ENCODE measurements around the gene TEAD1. TPM values are rescaled to one million over a fixed set of nuclear protein-coding genes. Genes with fewer than 3 reads are reported as not detected.

TEAD1 gene
- total RNA-seq, 1 donor from 2014 or later = 88.1 TPM

DNA sequence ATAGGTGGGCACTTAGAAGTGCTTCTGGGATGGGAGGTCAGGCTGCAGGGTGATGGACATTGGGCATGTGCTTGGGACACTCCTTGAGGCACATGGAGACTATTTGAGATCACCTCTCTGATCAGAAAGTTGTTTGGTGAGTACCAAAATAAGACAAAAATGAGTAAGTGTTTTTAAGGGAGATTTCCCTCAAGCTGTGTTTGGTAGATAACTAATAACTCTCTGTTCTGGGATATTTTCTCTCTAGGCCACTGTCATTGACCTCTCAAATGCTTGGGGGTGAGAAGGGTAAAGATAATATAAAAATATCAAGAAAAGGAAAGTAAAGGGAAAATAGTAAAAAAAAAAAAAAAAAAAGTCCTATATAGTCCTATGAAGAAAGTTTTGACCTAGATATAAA, 117.8 kb downstream of the TEAD1 start:
- Histone ChIP-seq H3K27me3 (ENCODE audit: control insufficient read depth, insufficient read depth, low read length) (no peaks in the 10 kb centered on the region), H3K36me3 (ENCODE audit: control insufficient read depth, insufficient read depth, low read length) (no peaks in the 10 kb centered on the region), H3K4me3 (ENCODE audit: low read depth, low read length) (no peak overlapping the region)
- TF ChIP-seq, protein P1, sequence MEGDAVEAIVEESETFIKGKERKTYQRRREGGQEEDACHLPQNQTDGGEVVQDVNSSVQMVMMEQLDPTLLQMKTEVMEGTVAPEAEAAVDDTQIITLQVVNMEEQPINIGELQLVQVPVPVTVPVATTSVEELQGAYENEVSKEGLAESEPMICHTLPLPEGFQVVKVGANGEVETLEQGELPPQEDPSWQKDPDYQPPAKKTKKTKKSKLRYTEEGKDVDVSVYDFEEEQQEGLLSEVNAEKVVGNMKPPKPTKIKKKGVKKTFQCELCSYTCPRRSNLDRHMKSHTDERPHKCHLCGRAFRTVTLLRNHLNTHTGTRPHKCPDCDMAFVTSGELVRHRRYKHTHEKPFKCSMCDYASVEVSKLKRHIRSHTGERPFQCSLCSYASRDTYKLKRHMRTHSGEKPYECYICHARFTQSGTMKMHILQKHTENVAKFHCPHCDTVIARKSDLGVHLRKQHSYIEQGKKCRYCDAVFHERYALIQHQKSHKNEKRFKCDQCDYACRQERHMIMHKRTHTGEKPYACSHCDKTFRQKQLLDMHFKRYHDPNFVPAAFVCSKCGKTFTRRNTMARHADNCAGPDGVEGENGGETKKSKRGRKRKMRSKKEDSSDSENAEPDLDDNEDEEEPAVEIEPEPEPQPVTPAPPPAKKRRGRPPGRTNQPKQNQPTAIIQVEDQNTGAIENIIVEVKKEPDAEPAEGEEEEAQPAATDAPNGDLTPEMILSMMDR (IDR thresholded peaks at IDR 0.05; ENCODE audit: insufficient read depth, low read length, poor library complexity, severe bottlenecking) = no peak
- DNase-seq (ENCODE audit: low read depth) = no peak

DNA sequence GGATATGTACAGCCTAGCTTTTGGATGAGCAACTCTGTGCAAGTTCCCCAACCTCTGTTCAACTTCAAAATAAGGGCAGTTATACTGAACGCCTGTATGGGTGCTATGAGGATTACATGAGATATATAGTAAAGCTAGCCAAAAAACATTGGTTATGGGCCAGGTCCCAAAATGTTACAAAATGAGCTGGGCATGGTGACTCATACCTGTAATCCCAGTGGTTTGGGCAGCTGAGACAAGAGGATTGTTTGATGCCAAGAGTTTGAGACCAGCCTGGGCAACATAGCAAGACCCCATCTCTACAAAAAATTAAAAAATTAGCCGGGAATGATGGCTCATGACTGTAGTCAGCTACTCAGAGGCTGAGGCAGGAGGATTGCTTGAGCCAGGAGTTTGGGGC, 118.4 kb downstream of the TEAD1 start:
- DNase-seq (ENCODE audit: low read depth) = no peak
- TF ChIP-seq, protein P1 (IDR thresholded peaks at IDR 0.05; ENCODE audit: insufficient read depth, low read length, poor library complexity, severe bottlenecking) = no peak
- Histone ChIP-seq H3K36me3 (ENCODE audit: control insufficient read depth, insufficient read depth, low read length) (no peaks in the 10 kb centered on the region), H3K27me3 (ENCODE audit: control insufficient read depth, insufficient read depth, low read length) (no peaks in the 10 kb centered on the region), H3K4me3 (ENCODE audit: low read depth, low read length) (no peak overlapping the region)

DNA sequence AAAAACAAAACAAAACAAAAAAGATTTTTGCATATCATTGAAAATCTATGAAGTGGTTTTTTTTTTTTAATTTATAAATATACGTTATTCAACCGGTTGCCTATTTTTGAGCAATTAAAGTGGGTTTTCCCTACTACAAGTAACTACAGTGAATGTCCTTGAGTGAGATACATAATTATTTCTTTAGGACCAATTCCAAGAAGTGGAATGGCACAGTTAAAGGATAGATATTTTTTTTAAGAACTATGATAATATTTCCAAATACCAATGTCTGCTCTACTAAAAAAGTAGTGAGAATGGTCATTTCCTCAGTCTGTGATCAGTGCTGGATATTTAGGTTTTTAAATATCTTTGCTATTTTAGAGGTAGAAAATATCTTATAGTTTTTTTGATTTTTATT, 118.8 kb downstream of the TEAD1 start:
- DNase-seq (ENCODE audit: low read depth) = no peak
- Histone ChIP-seq H3K4me3 (ENCODE audit: low read depth, low read length) (no peak overlapping the region), H3K36me3 (ENCODE audit: control insufficient read depth, insufficient read depth, low read length) (no peaks in the 10 kb centered on the region), H3K27me3 (ENCODE audit: control insufficient read depth, insufficient read depth, low read length) (no peaks in the 10 kb centered on the region)
- TF ChIP-seq, protein P1 (IDR thresholded peaks at IDR 0.05; ENCODE audit: insufficient read depth, low read length, poor library complexity, severe bottlenecking) = no peak

DNA sequence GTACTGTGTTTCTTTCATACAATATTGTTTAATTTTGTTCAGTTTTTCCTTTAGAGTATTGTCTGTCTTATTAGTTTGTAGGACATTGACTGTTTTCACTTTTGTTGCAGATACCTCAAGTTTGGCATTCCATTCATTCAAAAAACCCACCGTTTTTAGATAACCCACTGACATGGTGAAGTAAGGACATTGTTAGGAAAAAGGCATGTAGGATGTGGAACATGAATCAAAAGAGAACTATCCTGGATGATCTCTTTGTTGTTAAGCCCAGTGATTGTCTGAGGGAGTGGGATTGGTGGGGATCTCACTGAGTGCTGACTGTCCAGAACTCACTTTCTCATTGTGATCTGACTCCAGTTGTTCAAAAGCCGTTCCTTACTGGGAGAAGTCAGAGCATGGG, 119.3 kb downstream of the TEAD1 start:
- Histone ChIP-seq H3K4me3 (ENCODE audit: low read depth, low read length) (no peak overlapping the region), H3K27me3 (ENCODE audit: control insufficient read depth, insufficient read depth, low read length) (no peaks in the 10 kb centered on the region), H3K36me3 (ENCODE audit: control insufficient read depth, insufficient read depth, low read length) (no peaks in the 10 kb centered on the region)
- no peak for DNase-seq (ENCODE audit: low read depth)
- TF ChIP-seq, protein P1 (IDR thresholded peaks at IDR 0.05; ENCODE audit: insufficient read depth, low read length, poor library complexity, severe bottlenecking) = no peak

DNA sequence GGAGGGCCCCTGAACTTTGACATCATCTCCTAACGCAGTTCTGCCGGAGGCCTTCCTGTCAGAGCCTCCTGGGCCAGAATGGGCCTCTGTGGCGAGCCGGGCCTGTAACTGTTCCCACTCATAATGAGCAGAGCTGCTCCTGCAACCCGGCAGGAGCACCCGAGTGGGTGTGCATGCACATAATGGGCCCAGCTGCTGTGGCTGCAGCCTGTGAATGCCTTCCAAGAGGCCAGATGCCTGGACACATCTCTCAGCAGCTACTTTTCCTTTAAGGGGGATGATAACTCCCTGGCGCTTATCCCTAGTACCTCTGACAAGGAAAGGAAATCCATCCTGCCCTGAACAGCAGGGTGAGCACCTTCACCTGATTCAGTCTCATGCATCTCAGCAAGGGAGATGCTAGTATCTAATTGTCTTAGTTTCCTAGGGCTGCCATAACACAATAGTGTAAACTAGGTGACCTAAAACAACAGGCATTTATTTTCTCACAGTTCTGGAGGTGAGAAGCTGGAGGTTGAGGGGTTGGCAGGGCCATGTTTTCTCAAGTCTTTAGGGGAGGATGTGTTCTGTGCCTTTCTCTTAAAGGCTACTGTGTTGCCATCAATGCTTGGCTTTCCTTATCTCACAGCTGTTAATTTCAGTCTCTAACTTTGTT, 120.5 kb downstream of the TEAD1 start:
- Histone ChIP-seq H3K36me3 (ENCODE audit: control insufficient read depth, insufficient read depth, low read length) (no peaks in the 10 kb centered on the region), H3K4me3 (ENCODE audit: low read depth, low read length) (no peak overlapping the region), H3K27me3 (ENCODE audit: control insufficient read depth, insufficient read depth, low read length) (no peaks in the 10 kb centered on the region)
- DNase-seq (ENCODE audit: low read depth) = no peak
- TF ChIP-seq, protein P1 (IDR thresholded peaks at IDR 0.05; ENCODE audit: insufficient read depth, low read length, poor library complexity, severe bottlenecking) = no peak

DNA sequence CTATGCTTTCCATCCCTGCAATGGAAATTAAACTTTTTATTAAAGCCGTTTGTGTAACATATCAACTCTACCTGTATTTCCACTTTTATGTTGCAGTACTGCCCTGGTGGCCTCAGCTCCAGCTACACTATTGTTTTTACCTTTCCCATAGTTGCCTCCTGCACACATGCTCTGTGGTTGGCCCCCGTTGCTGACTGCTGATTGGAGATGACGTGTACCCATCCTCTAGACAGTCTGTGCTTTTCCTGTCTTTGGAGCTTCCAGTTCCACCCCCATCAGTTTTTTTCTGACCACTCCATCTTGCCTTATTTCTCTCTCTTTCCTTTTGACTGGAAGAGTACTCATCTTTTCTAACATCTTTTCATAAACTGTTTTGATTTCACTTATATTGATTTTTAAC, 123.8 kb downstream of the TEAD1 start:
- H3K4me3 ChIP-seq (ENCODE audit: low read depth, low read length) = no peak overlapping the region
- TF ChIP-seq, protein P1 (IDR thresholded peaks at IDR 0.05; ENCODE audit: insufficient read depth, low read length, poor library complexity, severe bottlenecking) = no peak
- no peaks in the 10 kb centered on the region for H3K36me3 ChIP-seq (ENCODE audit: control insufficient read depth, insufficient read depth, low read length)
- H3K27me3 ChIP-seq (ENCODE audit: control insufficient read depth, insufficient read depth, low read length) = no peaks in the 10 kb centered on the region
- DNase-seq (ENCODE audit: low read depth) = no peak
